HG02678 (cell line): ENCODE results near the gene ATN1.
"Not testable (repeated sequence)": the region's sequence is repeated elsewhere in the genome, so short reads cannot be mapped to it uniquely, and the experiment has no call there.

ENCODE experiments used
- ATAC-seq: cut with Tn5 transposase; IDR thresholded peaks from one replicate; pipeline ENCODE4 v1.9.1; 2021; ENCODE audit warnings: mild to moderate bottlenecking, moderate library complexity; ENCODE audit not compliant: unreplicated experiment

Gene ATN1

GRCh38 chr12:6927379-6928021, at the start of gene ATN1:
Gene ATN1, plus strand, starts transcription at chr12:6927959. Its CDS starts 6,043 bp downstream, at chr12:6934002.
- no peak for ATAC-seq

DNA sequence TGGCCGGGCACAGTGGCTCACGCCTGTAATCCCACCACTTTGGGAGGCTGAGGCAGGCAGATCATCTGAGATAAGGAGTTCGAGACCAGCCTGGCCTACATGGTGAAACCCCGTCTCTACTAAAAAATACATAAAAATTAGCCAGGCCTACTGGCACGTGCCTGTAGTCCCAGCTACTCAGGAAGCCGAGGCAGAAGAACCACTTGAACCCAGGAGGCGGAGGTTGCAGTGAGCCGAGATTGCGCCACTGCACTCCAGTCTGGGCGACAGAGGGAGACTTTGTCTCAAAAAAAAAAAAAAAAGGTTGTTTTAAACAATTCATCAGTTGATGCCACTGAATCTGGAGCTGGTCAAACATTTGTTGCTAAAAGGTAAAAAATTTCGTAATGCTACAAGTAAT, 47.9 kb upstream of the ATN1 start:
- ATAC-seq = not testable (repeated sequence)

DNA sequence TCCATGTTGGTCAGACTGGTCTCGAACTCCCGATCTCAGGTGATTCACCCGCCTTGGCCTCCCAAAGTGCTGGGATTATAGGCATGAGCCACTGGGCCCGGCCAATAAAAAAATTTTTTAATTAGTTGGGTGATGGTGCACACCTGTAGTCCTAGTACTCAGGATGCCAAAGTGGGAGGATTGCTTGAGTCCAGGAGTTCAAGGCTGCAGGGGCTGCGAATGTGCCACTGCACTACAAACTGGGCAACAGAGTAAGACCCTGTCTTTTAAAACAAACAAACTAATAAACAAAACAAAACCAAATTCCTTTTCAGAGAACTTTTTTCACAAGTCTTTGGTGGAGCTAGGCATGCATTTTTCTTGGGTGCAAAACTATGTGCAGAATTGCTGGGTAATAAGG, 44.5 kb upstream of the ATN1 start:
- no peak for ATAC-seq

GRCh38 chr12:6883683-6884082, 44.1 kb upstream of the ATN1 start:
- no peak for ATAC-seq

- no peak for ATAC-seq
Observed at GRCh38 chr12:6884539-6884938, 43.2 kb upstream of the ATN1 start.

DNA sequence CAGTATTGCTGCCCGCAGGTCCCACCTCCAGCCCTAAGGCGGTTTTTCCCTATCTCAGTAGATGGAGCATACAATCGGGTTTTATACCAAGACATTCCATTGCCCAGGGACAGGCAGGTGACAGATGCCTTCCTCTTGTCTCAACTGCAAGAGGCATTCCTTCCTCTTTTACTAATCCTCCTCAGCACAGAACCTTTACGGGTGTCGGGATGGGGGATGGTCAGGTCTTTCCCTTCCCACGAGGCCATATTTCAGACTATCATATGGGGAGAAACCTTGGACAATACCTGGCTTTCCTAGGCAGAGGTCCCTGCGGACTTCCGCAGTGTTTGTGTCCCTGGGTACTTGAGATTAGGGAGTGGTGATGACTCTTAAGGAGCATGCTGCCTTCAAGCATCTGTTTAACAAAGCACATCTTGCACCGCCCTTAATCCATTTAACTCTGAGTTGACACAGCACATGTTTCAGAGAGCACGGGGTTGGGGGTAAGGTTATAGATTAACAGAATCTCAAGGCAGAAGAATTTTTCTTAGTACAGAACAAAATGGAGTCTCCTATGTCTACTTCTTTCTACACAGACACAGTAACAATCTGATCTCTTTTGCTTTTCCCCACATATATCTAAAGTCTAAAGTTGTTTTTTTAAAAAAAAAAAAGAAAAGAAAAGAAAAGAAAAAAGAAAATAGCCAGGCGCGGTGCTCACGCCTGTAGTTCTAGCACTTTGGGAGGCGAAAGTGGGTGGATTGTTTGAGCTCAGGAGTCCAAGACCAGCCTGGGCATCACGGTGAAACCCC, 41.4 kb upstream of the ATN1 start:
- ATAC-seq = not testable (repeated sequence)

DNA sequence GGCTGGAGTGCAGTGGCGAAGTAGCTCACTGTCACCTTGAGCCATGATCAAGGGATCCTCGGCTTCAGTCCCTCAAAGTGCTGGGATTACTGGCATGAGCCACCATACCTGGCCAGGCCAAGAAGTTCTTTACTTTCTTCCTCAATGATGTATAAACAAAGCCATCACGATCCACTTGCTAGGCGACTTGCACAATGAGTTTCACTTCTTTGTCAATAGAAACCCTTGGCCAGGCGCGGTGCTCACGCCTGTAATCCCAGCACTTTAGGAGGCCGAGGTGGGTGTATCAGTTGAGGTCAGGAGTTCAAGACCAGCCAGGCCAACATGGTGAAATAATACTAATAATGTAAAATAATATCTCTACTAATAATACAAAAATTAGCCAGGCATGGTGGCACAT, 40.3 kb upstream of the ATN1 start:
- no peak for ATAC-seq

DNA sequence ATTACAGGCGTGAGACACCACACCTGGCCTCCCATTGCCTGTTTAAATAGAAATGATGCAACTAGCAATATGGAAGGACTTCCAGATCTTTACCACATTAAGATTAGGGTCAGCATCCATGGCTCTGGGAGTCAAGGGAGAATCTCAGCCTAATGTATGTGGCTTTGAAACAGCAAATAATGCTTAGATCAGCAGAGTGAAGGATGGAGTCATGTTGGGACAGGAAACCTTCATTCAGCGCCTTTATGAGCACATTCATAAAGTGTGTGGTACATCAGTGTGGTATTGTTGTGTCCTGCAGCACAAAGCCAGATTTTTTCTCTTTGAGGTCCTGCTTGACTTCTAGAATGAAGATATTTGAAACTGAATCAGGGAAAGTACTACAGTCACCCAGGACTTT, 39.4 kb upstream of the ATN1 start:
- no peak for ATAC-seq

- ATAC-seq = not testable (repeated sequence)
Observed at GRCh38 chr12:6888794-6889193, 39.0 kb upstream of the ATN1 start.

GRCh38 chr12:6889775-6890573, 37.8 kb upstream of the ATN1 start:
- ATAC-seq = not testable (repeated sequence)

DNA sequence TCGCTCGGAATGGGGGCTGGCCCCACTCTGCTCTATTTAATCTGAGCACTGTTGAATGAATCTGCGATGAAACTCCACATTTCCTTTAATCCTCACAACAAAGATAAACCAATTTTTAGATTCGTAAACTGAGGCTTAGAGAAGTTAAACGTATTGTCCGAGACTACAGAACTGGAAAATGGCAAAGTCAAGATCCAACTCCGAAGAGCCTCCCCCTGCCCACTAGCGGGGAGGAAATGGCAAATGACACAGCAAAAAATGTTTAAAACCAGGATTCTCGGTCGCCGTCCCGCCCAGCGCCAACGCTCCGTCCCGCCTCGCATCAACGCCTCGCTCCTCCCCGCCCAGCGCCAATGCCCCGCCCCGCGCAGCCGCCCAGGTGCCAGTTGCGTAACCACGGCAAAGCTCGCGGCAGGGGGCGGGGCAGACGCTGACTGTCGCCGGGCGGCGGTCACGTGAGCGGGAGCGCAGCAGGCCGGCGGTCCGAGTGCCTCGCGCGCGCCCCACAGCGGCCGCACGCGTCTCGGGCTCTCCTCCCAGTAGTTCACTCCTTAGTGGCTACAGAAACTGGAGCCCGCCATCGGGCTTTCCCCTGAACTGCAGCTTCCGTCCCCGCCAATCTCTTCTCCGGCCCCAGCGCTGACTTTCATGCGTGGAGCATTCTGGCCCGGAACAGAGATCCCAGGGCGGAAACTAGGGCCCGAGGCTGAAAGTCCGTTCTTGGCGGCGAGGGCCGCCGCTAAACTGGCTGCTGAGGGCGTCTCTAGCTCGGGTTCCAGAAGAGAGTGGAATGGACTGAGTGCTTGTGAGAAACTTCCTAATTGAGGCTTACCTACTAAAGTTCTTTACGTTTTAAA, 36.7 kb upstream of the ATN1 start:
- ATAC-seq = peak; percentile 93

- ATAC-seq = no peak
Observed at GRCh38 chr12:6891646-6892001, 36.1 kb upstream of the ATN1 start.

DNA sequence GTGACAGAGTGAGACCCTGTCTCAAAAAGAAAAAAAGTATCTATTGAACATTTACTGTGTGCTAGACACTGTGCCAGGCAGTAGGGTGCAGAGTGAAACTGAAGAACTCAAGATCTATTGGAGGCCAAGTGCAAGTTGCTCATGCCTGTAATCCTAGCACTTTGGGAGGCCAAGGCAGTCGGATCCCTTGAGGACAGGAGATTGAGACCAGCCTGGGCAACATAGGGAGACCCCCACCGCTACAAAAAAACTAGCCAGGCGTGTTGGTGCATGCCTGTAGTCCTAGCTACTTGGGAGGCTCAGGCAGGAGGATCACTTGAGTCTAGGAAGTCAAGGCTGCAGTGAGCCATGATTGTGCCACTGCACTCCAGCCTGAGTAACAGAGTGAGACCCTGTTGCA, 35.1 kb upstream of the ATN1 start:
- ATAC-seq = not testable (repeated sequence)

GRCh38 chr12:6894321-6894720, 33.4 kb upstream of the ATN1 start:
- no peak for ATAC-seq

GRCh38 chr12:6896846-6897435, 30.8 kb upstream of the ATN1 start:
- ATAC-seq = no peak

GRCh38 chr12:6899427-6899826, 28.3 kb upstream of the ATN1 start:
- no peak for ATAC-seq

DNA sequence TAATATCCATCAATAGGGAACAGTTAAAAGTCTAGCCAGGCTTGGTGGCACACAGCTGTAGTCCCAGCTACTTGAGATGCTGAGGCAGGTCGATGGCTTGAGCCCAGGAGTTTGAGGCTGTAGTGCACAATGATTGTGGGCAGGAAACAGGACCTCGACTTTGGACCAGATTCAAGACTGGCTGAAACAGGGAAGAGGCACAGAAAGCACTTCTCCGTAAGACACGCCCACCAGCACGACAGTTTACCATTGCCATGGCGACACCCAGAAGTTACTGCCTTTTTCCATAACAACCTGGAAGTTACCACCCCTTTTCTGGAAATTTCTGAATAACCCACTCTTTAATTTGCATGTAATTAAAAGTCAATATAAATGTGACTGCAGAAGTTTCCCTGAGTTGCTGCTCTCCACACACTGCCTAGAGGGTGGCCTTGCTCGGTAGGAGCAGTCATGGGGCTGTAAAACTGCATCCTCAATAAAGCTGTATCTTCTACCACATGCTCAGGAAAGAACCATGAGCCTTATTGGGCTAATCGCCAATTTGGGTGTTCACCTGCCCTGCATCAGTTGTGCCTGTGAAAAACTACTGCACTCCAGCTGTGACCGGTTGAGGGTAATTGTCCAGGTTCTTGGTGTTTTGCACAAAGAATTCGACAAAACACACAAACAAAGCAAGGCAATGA, 27.8 kb upstream of the ATN1 start:
- ATAC-seq = no peak

GRCh38 chr12:6902448-6902847, 25.3 kb upstream of the ATN1 start:
- no peak for ATAC-seq

DNA sequence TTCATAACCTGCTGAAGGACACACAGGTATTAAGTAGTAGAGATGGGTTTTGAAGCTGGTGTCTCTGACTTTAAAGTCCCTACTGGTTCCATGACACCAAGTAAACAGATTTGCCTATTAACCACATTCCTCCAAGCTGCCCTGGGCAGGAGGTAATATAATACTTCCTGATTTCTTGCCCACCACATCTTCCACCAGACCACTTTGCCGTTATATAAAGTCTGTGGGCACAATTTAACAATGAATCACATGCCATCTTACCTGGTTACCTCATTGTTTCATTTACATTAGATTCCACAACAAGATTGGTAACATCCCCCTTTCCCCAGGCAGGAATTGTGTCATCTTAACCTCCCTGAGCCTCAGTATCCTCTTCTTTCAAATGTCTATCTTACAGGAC, 24.0 kb upstream of the ATN1 start:
- no peak for ATAC-seq
